Subcutaneous abdominal adipose tissue (tissue), 5 donors: ENCODE data around the gene TFR2.
"Not testable (repeated sequence)": the region's sequence is repeated elsewhere in the genome, so short reads cannot be mapped to it uniquely, and the experiment has no call there.

Experiments
- H3K27ac ChIP-seq: one replicate; pipeline ENCODE4 v1.7.0; 2013; ENCODE audit warnings: low read depth, mild to moderate bottlenecking, inconsistent platforms, low read length, moderate library complexity
- H3K27me3 ChIP-seq, 5 donors: one replicate each; pipeline ENCODE4 v1.7.0; 2013; ENCODE audit warnings: low read length in 5 of 5, inconsistent platforms in 1 of 5; ENCODE audit not compliant: control insufficient read depth in 5 of 5, insufficient read depth in 4 of 5
- H3K36me3 ChIP-seq, 5 donors: one replicate each; pipeline ENCODE4 v1.7.0; 2013; ENCODE audit warnings: low read length in 5 of 5; ENCODE audit not compliant: control insufficient read depth in 5 of 5, insufficient read depth in 5 of 5
- H3K4me1 ChIP-seq, 5 donors: one replicate each; pipeline ENCODE4 v1.7.0; 2013; ENCODE audit warnings: low read length in 5 of 5, mild to moderate bottlenecking in 3 of 5, moderate library complexity in 1 of 5; ENCODE audit not compliant: control insufficient read depth in 5 of 5, insufficient read depth in 5 of 5
- H3K4me3 ChIP-seq, 5 donors: one replicate each; pipeline ENCODE4 v1.7.0; 2013; ENCODE audit warnings: low read length in 5 of 5, low read depth in 1 of 5
- H3K9ac ChIP-seq, 5 donors: one replicate each; pipeline ENCODE4 v1.7.0; 2013; ENCODE audit warnings: low read length in 5 of 5, mild to moderate bottlenecking in 4 of 5, moderate library complexity in 3 of 5
- H3K9me3 ChIP-seq, 5 donors: one replicate each; pipeline ENCODE4 v1.7.0; 2013; ENCODE audit warnings: low read length in 5 of 5; ENCODE audit not compliant: control insufficient read depth in 5 of 5
- donor health status: healthy.
- donor health status: healthy.
- donor health status: healthy.
- donor health status: healthy.
- donor health status: healthy.

Gene TFR2

GRCh38 chr7:100671353-100672327 is 30.3 kb upstream of the TFR2 start:
- peaks cover 3 to 24% (median 7%) of the 10 kb centered on the region in 5 donors for H3K4me1 ChIP-seq
- H3K9me3 ChIP-seq = no peaks in the 10 kb centered on the region
- peaks cover 0 to 4% (median 3%) of the 10 kb centered on the region in 5 donors for H3K36me3 ChIP-seq
- no peaks in the 10 kb centered on the region for H3K27me3 ChIP-seq
- H3K4me3 ChIP-seq = no peak overlapping the region
- H3K9ac ChIP-seq = no peak overlapping the region
- no peak overlapping the region for H3K27ac ChIP-seq

DNA sequence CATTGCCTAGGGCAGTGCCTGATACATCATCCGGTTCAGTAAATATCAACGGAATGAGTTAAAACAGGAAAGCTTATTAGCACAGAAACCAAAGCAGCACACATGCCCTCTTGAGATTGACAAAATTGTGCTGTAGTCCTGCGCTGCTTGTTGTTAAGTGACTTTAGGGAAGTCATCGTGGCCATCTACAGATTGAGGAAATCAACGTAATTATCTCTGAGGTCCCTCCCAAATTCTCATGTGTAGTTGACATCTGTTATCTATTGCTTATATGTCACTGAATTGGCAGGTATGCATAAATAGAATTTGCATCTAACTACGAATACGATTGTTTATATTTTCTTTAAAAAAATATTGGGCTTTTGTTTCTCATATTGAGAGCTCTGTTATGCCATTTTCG is 28.7 kb upstream of the TFR2 start:
- Histone ChIP-seq H3K9ac (no peak overlapping the region), H3K9me3 (no peaks in the 10 kb centered on the region), H3K4me1 (peaks cover 0 to 13% (median 3%) of the 10 kb centered on the region in 5 donors), H3K27me3 (no peaks in the 10 kb centered on the region), H3K27ac (no peak overlapping the region), H3K4me3 (no peak overlapping the region), H3K36me3 (no peaks in the 10 kb centered on the region)

GRCh38 chr7:100669106-100669505 is 27.8 kb upstream of the TFR2 start:
- H3K9ac ChIP-seq, H3K27me3 ChIP-seq, H3K4me1 ChIP-seq, H3K27ac ChIP-seq, H3K9me3 ChIP-seq, H3K36me3 ChIP-seq, H3K4me3 ChIP-seq: not testable (repeated sequence)

GRCh38 chr7:100668069-100668449 is 26.7 kb upstream of the TFR2 start:
- Histone ChIP-seq H3K27me3 (no peaks in the 10 kb centered on the region), H3K9ac (no peak overlapping the region), H3K9me3 (no peaks in the 10 kb centered on the region), H3K27ac (no peak overlapping the region), H3K36me3 (no peaks in the 10 kb centered on the region), H3K4me3 (no peak overlapping the region), H3K4me1 (peaks cover 0 to 4% (median 0%) of the 10 kb centered on the region in 5 donors)

GRCh38 chr7:100667331-100668068 is 26.1 kb upstream of the TFR2 start:
- no peak overlapping the region for H3K27ac ChIP-seq
- H3K4me1 ChIP-seq = no peaks in the 10 kb centered on the region
- H3K9me3 ChIP-seq = no peaks in the 10 kb centered on the region

GRCh38 chr7:100665168-100665726 is 23.9 kb upstream of the TFR2 start:
- Histone ChIP-seq H3K4me3 (no peak overlapping the region), H3K9ac (no peak overlapping the region), H3K36me3 (no peaks in the 10 kb centered on the region), H3K27me3 (no peaks in the 10 kb centered on the region), H3K4me1 (no peaks in the 10 kb centered on the region), H3K27ac (no peak overlapping the region), H3K9me3 (no peaks in the 10 kb centered on the region)

More at GRCh38 chr7:100667331-100668068, 26.1 kb upstream of the TFR2 start:
- Histone ChIP-seq H3K36me3 (no peaks in the 10 kb centered on the region), H3K9ac (no peak overlapping the region), H3K27me3 (no peaks in the 10 kb centered on the region), H3K4me3 (no peak overlapping the region)

DNA sequence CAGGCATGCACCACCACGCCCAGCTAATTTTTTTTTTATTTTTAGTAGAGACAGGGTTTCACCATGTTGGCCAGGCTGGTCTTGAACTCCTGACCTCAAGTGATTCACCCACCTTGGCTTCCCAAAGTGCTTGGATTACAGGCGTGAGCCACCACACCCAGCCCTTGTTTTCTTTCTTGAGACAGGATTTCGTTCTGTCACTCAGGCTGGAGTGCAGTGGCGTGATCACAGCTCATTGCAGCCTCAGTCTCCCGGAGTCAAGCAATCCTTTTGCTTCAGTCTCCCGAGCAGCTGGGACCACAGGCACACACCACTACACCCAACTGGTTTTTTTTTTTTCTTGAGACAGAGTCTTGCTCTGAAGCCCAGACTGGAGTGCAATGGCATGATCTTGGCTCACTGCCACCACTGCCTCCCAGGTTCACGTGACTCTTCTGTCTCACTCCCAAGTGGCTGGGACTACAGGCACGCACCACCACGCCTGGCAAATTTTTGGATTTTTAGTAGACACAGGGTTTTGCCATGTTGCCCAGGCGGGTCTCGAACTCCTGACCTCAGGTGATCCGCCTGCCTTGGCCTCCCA is 20.9 kb upstream of the TFR2 start:
- peaks cover 4 to 11% (median 9%) of the 10 kb centered on the region in 5 donors for H3K27me3 ChIP-seq
- not testable (repeated sequence) for H3K9ac ChIP-seq, H3K36me3 ChIP-seq, H3K9me3 ChIP-seq, H3K4me3 ChIP-seq, H3K4me1 ChIP-seq, H3K27ac ChIP-seq

DNA sequence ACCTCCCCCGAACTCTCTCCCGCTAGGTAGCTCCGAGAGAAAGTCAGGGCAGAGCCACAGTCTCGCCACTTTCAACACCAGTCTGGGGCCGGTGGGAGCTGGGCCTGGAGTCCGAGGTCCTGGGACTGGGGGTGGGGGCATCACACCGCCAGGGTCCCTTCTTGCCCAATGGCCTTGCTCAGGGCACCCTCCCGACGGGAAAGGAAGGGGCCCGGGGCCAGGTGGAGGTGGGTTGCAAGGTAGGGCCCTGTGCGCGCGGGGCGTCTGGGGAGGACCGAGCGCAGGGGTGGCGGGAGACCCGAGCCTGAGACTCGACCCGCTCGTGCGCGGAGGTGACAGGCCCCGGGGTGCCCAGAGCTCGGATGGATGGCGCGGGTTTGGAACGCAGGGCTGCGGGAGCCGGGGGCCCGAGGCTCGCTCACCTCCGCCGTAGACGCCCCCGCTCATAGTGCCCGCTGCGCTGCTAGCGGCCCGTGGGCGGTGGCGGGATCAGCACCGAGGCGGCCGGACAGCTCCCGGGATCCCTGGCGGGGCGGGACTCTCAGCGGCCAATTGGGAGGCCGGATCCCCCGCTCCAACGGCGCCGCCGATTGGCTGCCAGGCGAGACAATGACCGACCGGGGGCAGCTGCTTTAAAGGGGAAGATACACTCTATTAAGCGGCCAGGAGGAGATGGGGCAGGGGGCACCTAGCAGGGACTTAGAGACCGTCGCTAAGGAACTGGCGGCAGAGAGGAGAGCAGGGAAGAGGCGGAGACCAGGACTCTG is 14.7 kb upstream of the TFR2 start, which contains the start of gene ACTL6B:
Gene ACTL6B (minus strand): TSS at position 541 of the 767 bp plus-strand sequence. CDS start 94 bp downstream, at position 447.
- peaks cover 18 to 36% (median 31%) of the 10 kb centered on the region in 5 donors for H3K27me3 ChIP-seq
- H3K27ac ChIP-seq = no peak within 1 kb of the TSS
- no peaks in the 10 kb centered on the region for H3K36me3 ChIP-seq
- H3K4me3 ChIP-seq = no peak within 1 kb of the TSS
- peaks cover 0 to 6% (median 0%) of the 10 kb centered on the region in 5 donors for H3K4me1 ChIP-seq
- no peaks in the 10 kb centered on the region for H3K9me3 ChIP-seq
- no peak within 1 kb of the TSS for H3K9ac ChIP-seq
